ENCODE results near the gene SPSB4. TPM values are rescaled to one million over a fixed set of nuclear protein-coding genes. Genes with fewer than 3 reads are reported as not detected.

Gene SPSB4
- total RNA-seq, 2 experiments from 2014 or later, result not detected

DNA sequence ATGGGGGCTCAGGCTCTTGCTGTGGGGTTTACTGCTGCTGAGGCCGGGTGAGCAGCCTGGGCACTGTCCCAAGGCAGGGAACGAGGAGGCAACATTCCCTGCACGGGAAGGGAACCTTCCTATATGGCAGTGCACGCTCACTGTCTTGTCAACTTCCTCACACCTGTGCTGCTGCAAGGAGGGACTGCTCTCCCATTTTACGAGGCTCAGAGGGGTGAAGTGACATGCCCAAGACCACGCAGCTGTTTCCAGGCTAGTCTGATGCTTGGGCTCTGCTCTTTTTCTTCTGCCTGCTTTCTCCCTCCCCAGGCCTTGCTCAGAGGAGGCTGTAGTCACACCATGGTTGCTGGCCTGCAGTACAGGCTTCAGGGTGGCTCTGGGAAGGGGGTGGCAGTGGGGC lies 41.5 kb downstream of the SPSB4 start:
- no peak overlapping the region for H3K4me3 Mint-ChIP-seq
- no peaks in the 10 kb centered on the region for H3K36me3 Mint-ChIP-seq
- no peaks in the 10 kb centered on the region for H3K27me3 Mint-ChIP-seq
- no peaks in the 10 kb centered on the region for H3K4me1 Mint-ChIP-seq
- no peaks in the 10 kb centered on the region for H3K9me3 Mint-ChIP-seq
- no peak overlapping the region for H3K27ac Mint-ChIP-seq
- no peak for DNase-seq

DNA sequence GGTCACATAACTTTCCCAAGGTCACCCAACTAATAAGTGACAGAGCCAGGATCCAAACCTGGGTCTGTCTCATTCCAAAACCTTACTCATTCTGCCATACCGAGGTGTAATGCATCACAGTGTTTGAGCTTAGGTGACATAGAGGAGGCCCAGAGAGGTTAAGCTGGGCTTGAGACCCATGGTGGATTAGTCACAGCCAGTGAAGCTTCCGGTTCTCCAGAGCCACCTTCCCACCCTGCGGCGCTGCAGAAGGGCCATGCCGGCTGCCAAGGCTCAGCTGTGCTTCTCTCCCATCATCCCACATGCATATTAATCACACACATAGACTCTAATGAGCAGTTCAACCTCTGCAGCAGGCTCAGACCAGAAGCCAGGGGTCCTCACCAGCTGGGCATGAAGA lies 42.2 kb downstream of the SPSB4 start:
- H3K9me3 Mint-ChIP-seq, result no peaks in the 10 kb centered on the region
- no peaks in the 10 kb centered on the region for H3K27me3 Mint-ChIP-seq
- no peaks in the 10 kb centered on the region for H3K4me1 Mint-ChIP-seq
- H3K4me3 Mint-ChIP-seq, result no peak overlapping the region
- no peak overlapping the region for H3K27ac Mint-ChIP-seq
- DNase-seq, result no peak
- H3K36me3 Mint-ChIP-seq, result no peaks in the 10 kb centered on the region

DNA sequence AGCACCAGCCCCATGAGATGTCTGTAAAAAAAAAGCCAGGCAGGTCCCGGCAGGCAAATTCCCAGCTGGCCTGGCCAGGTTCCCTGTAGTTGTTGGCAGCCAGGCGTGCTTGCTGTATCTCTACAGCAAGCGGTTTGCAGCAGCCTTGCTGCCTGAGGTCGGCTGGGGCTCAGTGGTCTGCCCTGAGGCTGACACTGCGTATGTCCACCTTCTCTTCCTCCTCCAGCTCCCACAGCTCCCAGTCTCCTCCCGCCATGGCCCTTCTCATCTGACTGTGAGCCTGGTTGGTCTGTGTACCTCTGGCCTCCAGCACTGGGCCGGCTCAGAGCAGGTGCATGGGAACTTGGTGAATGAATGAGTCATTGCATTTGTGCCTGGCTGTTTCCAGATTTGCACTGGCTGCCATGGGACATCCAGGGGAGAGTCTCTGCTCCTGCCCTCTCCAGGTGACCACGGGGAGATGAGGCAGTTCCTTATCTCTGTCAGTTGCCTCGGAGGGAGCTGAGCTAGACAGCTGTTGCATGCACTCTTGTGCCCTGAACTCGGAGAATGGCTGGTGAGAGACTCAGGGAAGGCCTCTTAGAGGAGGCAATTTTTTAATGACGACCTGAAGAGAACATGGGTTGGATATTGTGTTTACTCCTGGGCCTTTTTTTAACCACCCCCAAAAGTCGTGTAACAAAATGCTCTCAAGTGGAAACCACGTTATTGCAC lies 43.0 kb downstream of the SPSB4 start:
- H3K4me3 Mint-ChIP-seq, result no peak overlapping the region
- peaks cover 2% of the 10 kb centered on the region for H3K9me3 Mint-ChIP-seq
- no peak for DNase-seq
- H3K27me3 Mint-ChIP-seq, result no peaks in the 10 kb centered on the region
- H3K4me1 Mint-ChIP-seq, result no peaks in the 10 kb centered on the region
- H3K27ac Mint-ChIP-seq, result no peak overlapping the region
- no peaks in the 10 kb centered on the region for H3K36me3 Mint-ChIP-seq

DNA sequence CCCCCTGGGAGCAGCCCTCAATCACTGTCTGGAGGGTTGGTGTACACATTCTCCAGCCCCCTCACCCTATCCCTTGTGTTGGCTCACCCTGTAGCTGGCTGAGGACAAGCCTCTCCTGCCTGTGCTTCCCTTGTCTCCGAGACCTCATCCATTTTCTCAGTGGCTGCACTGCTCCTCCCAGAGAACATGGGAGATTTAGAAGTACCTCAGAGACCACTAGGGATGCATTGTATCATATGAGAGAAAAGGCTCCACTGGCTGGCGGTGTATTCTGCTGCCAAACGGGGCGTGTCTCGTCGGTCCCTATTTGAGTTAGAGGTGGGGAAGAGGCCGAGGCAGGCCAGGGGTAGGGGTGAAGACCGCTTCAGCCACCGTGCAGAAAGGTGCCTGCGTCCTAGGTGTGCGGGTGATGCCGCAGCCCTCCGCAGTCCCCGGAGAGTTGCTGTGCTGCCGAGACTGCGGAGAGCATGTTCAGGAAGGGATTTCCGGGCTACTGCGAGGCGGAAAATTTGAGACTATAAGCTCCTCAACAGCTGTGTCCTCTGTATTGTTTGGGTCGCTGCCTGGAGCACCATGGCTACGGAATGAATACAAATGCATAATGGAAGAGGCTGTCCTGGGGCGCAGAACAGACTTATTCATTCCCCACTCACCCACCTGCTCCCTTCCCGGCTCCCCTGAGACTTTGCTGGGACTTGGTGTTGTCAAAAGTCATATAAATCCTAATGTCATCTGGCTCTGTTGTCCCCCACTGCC lies 43.8 kb downstream of the SPSB4 start:
- Mint-ChIP-seq H3K36me3 (no peaks in the 10 kb centered on the region), H3K9me3 (peaks cover 2% of the 10 kb centered on the region), H3K4me1 (no peaks in the 10 kb centered on the region), H3K27ac (no peak overlapping the region), H3K27me3 (no peaks in the 10 kb centered on the region), H3K4me3 (no peak overlapping the region)
- no peak for DNase-seq

DNA sequence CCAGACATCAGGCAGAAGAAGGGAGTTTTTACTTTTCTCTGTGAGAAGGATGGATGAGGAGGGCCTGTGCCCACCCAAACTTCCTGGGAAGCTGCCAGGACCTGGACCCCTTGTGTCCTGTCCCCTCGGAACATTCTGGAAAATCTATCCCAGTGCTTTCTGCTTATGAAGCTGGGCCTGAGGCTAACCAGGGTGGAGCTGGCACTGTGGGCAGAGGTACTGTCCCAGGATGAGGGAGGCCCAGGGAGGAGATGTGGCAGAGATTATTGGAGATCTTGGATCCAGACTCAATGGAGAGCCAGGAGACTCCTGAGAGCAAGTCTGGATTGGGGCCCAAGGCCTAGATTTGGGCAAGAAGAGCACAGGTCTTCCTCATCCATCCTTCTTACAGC lies 44.4 kb downstream of the SPSB4 start:
- peaks cover 3% of the 10 kb centered on the region for H3K9me3 Mint-ChIP-seq
- no peak for DNase-seq
- no peaks in the 10 kb centered on the region for H3K27me3 Mint-ChIP-seq
- no peak overlapping the region for H3K27ac Mint-ChIP-seq
- H3K4me3 Mint-ChIP-seq, result no peak overlapping the region
- no peaks in the 10 kb centered on the region for H3K36me3 Mint-ChIP-seq
- H3K4me1 Mint-ChIP-seq, result no peaks in the 10 kb centered on the region

DNA sequence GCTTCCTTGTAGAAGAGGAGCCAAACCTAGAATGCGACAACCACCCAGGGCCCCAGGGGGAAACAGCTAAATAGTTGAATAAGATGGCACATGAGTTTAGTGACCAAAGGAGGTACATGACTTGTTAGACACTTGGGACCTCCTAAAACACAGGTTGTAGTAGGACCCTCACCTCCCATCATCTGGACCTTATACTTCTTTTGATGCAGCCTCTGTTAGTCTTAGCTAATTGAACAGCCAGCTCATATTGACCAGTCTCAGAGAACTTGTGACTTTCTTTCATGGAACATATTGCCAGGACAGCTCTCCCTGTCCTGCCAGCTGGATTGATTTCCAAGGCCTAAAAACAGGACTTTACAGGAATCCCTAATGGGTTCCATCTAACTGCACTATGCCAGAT lies 45.0 kb downstream of the SPSB4 start:
- Mint-ChIP-seq H3K4me3 (no peak overlapping the region), H3K4me1 (no peaks in the 10 kb centered on the region), H3K27me3 (no peaks in the 10 kb centered on the region), H3K27ac (no peak overlapping the region), H3K36me3 (no peaks in the 10 kb centered on the region), H3K9me3 (peaks cover 3% of the 10 kb centered on the region)
- DNase-seq, result no peak

DNA sequence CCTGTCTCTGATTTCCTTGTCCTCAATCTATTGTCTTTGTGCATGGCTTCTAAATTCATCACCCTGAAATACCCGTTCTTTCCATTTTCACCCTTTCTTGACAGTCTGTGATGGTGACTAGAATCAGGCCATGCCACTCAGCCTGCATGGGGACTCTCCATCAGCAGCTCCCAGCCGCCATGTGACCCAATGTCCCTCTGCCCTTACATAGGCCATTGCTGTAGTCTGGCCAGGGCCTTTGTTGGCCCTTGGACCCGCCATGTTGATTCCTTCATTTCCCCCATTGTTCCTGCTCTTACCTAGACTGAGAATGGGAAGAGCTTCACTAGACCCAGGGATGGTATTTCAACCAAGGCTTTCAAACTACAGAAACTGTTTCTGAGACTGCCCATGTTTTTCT lies 45.8 kb downstream of the SPSB4 start:
- H3K27ac Mint-ChIP-seq, result no peak overlapping the region
- no peak overlapping the region for H3K4me3 Mint-ChIP-seq
- no peaks in the 10 kb centered on the region for H3K27me3 Mint-ChIP-seq
- H3K9me3 Mint-ChIP-seq, result peaks cover 3% of the 10 kb centered on the region
- H3K36me3 Mint-ChIP-seq, result no peaks in the 10 kb centered on the region
- H3K4me1 Mint-ChIP-seq, result no peaks in the 10 kb centered on the region
- DNase-seq, result no peak

DNA sequence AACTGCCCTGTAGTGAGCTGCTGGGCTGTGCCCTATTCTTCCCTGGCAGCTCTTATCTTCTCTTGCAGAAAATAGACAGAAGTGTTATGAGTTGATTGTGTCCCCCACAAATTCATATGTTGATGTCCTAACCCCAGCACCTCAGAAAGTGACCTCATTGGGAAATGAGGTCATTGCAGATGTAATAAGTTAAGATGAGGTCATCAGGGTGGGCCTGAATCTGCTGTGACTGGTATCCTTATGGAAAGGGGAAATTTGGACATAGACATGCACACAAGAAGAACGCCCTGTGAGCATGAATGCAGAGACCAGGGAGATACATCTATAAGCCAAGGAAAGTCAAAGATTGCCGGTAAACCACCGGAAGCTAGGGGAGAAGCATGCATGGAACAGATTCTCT lies 49.0 kb downstream of the SPSB4 start:
- H3K27ac Mint-ChIP-seq, result no peak overlapping the region
- H3K4me1 Mint-ChIP-seq, result no peaks in the 10 kb centered on the region
- H3K9me3 Mint-ChIP-seq, result peaks cover 3% of the 10 kb centered on the region
- no peak for DNase-seq
- H3K4me3 Mint-ChIP-seq, result no peak overlapping the region
- no peaks in the 10 kb centered on the region for H3K36me3 Mint-ChIP-seq
- H3K27me3 Mint-ChIP-seq, result no peaks in the 10 kb centered on the region

DNA sequence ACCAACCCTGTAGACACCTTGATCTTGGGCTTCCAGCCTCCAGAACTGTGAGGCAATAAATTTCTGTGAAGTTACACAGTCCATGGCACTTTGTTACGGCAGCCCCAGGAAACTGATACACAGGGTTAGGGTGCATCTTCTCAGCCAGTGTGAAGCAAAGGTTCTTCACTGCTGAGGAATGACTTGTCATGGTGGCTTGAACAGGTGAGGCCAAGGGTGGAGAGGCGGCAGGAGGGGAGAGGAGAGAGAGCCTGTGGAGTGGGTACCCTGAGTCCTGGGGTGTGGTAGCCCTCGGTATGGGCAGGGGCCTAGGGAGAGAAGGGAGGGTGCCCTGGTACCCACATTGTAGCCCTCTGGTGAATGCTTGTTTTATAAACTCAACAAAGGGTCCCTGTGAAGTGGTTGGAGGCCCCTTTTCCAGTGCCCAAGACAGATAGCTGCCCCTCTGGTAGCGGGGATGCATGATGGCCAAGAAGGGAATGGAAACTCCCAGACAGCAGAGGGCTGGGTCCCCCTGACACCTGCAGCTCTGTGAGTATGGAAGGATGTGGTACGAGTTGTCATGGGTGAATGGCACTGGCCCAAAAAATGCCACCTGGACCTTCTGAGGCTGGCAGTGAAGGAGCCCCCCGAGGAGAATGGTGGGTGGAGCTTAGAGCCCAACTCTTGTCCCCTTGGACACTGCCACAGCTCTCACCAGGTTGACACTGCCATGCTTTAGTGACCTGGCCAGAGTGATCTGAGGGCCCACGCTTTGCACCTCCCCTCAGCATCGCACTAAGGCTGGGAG lies 49.6 kb downstream of the SPSB4 start:
- no peak for DNase-seq
- Mint-ChIP-seq H3K4me1 (no peaks in the 10 kb centered on the region), H3K36me3 (no peaks in the 10 kb centered on the region), H3K27me3 (no peaks in the 10 kb centered on the region), H3K4me3 (no peak overlapping the region), H3K9me3 (peaks cover 3% of the 10 kb centered on the region), H3K27ac (no peak overlapping the region)

DNA sequence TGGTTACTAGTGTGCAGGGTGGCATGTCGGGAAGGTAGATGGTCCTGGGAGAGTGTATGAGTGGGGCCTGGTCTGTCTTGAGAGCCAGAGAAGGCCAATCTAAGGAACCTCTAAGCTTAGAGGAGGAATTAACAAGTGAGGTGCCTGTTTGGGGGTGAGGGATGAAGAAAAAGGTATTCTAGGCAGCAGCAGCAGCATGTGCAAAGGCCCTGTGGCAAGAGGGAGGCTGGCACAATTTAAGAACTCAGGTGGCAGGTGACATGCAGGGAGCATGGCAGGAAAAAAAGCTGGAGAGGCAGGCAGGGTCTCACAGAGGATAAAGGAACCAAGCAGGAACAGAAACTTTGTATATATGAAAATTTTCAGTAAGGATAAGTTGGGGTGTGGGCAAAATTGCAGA lies 51.2 kb downstream of the SPSB4 start:
- H3K27me3 Mint-ChIP-seq, result no peaks in the 10 kb centered on the region
- H3K9me3 Mint-ChIP-seq, result peaks cover 3% of the 10 kb centered on the region
- no peak overlapping the region for H3K27ac Mint-ChIP-seq
- no peak for DNase-seq
- H3K4me1 Mint-ChIP-seq, result no peaks in the 10 kb centered on the region
- H3K36me3 Mint-ChIP-seq, result no peaks in the 10 kb centered on the region
- H3K4me3 Mint-ChIP-seq, result no peak overlapping the region

DNA sequence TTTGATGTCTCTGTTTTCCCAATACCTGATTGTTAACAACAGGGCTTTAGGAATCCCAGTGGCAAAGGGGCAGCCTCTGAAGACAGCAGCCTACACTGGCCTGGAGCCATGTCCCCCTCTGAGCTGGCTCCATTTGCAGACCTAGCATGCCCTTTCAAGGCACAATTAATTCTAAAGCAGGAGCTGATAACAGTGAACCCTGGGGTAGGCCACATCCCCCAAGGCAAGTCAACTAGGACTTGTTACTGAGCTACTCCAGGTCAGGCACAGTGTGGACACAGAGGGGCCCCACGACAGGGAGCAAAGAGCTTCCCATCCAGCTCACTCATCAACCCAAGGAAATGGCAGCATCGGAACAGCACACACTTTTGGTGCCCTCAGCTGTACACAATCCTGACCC lies 51.9 kb downstream of the SPSB4 start:
- no peaks in the 10 kb centered on the region for H3K4me1 Mint-ChIP-seq
- peaks cover 3% of the 10 kb centered on the region for H3K9me3 Mint-ChIP-seq
- no peak overlapping the region for H3K4me3 Mint-ChIP-seq
- DNase-seq, result no peak
- H3K27ac Mint-ChIP-seq, result no peak overlapping the region
- H3K36me3 Mint-ChIP-seq, result no peaks in the 10 kb centered on the region
- no peaks in the 10 kb centered on the region for H3K27me3 Mint-ChIP-seq

DNA sequence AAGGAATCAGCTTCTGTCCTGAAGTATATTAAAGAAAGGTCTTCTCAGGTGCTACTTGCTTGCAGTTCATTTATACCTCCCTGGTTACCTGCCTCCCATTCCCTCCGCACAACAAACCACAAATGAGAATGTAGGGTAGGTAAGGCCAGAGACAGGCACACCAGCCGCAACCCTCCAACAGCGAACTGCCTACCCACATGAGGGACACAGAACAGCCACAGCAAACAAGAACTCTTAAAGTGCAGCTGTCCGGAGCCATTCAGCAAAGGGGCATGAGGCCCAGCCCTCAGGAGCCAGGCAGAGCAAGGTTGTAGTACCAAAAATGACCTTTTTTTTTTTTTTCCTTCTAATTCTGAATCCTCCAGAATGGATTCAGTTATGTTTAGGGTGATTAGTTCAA lies 52.4 kb downstream of the SPSB4 start:
- Mint-ChIP-seq H3K9me3 (peaks cover 3% of the 10 kb centered on the region), H3K36me3 (no peaks in the 10 kb centered on the region), H3K4me3 (no peak overlapping the region), H3K4me1 (no peaks in the 10 kb centered on the region), H3K27ac (no peak overlapping the region), H3K27me3 (no peaks in the 10 kb centered on the region)
- no peak for DNase-seq

DNA sequence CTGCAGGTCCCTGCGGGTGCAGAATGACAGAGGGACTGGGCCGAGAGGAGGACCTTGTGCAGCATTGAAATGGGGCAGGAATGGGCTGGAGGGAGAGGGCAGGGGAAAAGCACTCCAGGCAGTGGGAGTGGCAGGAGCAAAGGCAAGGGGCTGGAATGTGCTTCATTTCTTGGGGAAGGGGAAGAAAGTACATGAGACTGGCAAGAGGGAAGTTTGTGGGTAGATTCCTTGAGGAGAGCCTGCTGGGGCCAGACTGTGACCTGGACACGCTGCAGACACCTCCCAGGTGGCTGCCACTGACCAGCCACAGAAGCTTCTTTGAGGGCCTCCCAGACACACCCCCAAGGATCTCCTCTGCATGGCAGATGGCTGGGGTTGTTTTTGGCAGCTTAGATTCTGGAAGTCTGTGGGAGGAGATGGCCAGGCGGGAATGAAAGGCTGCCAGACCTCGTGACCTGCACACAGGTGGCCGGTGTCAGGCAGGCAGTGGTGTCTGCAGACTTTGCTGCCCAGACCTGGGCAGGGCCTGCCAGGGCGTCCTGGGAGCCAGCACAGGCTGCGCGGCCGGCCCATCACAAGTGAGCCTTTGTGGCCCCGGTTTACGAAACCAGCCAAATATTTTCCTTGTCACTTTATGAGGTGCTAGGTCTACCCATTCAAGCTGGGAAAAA lies 53.1 kb downstream of the SPSB4 start:
- Mint-ChIP-seq H3K36me3 (no peaks in the 10 kb centered on the region), H3K27me3 (no peaks in the 10 kb centered on the region)
- no peak for DNase-seq

DNA sequence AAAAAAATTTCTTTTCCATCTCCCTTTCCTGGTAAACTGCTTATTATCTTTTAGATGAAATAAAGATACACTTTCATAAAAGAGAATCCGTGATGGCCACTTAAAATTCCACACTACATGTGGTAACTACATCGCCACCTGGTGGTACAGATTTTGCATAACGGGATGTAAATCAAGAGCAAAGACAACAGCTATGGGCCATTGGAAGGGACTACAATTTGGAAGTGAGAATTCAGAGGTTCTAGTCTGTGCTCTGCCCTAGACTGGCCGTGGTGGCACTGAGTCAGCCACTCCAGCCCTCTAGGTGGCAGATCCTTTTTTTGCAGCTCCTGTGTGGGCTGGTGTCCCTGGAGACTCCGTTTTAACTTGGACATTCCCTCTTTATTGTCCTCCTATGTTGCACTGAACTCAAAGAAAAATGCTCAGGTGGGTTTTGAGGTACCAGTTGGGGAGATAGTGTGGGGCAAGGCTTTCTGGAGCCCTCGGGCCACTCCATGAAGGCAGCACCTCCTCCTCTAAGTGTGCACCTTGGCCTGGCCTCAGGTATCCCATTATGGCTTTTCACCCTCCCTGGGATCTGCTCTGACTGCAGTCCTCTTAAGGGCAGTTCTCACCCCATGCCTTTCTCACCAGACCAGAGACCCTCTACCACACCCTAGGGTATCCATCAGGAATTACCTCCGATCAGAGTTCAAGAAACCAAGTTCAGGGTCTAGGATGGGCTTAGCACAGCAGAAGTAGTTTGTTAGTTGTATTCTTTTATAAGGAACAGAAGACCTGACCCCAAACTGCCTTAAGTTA lies 54.9 kb downstream of the SPSB4 start:
- peak; percentile 38 for DNase-seq
- peaks cover 2% of the 10 kb centered on the region for H3K9me3 Mint-ChIP-seq
- H3K27ac Mint-ChIP-seq, result no peak overlapping the region
- no peaks in the 10 kb centered on the region for H3K4me1 Mint-ChIP-seq
- H3K4me3 Mint-ChIP-seq, result no peak overlapping the region
- H3K36me3 Mint-ChIP-seq, result no peaks in the 10 kb centered on the region
- H3K27me3 Mint-ChIP-seq, result no peaks in the 10 kb centered on the region

More for the DNA sequence above, 53.1 kb downstream of the SPSB4 start:
- Mint-ChIP-seq H3K27ac (no peak overlapping the region), H3K4me1 (no peaks in the 10 kb centered on the region), H3K9me3 (peaks cover 1% of the 10 kb centered on the region), H3K4me3 (no peak overlapping the region)

All from activated naive CD8-positive, alpha-beta T cell treated with anti-CD3 and anti-CD28 coated beads for 36 hours (primary cell).